WTC11 (cell line): ENCODE results near the gene EFS.

ENCODE experiments used
- ESRRA ChIP-seq: sonication (generic); formaldehyde crosslinking; IDR thresholded peaks from 2 replicates; pipeline ENCODE4 v1.8.1; 2022; ENCODE audit warnings: mild to moderate bottlenecking, missing genetic modification reagents, borderline replicate concordance
- FOXJ3 ChIP-seq: sonication (generic); formaldehyde crosslinking; IDR thresholded peaks from 2 replicates; pipeline ENCODE4 v1.9.0; 2021; ENCODE audit warnings: missing genetic modification reagents, mild to moderate bottlenecking, borderline replicate concordance
- NR1H2 ChIP-seq: sonication (generic); formaldehyde crosslinking; IDR thresholded peaks from 2 replicates; pipeline ENCODE4 v1.9.0; 2021; ENCODE audit warnings: mild to moderate bottlenecking, moderate library complexity, missing genetic modification reagents
- SP1 ChIP-seq: sonication (generic); formaldehyde crosslinking; conservative IDR thresholded peaks from 2 replicates; pipeline ENCODE4 v1.8.1; 2022; ENCODE audit warnings: missing genetic modification reagents
- TP53 ChIP-seq: sonication (generic); formaldehyde crosslinking; IDR thresholded peaks from 2 replicates; pipeline ENCODE4 v1.8.1; 2023; ENCODE audit warnings: mild to moderate bottlenecking, missing genetic modification reagents
- TF ChIP-seq, protein P1 (sequence below): fragments of 200-600 bp; IDR thresholded peaks from 2 replicates; pipeline ENCODE4 v1.8.0; 2022; ENCODE audit warnings: antibody characterized with exemption
- TF ChIP-seq, protein P2 (sequence below): sonication (generic); formaldehyde crosslinking; IDR thresholded peaks from 2 replicates; pipeline ENCODE4 v1.8.0; 2022; ENCODE audit warnings: mild to moderate bottlenecking, missing genetic modification reagents
- TF ChIP-seq, protein P3 (sequence below): fragments of 250-450 bp; sonication (Bioruptor Pico); IDR thresholded peaks from 2 replicates; pipeline ENCODE4 v1.8.0; 2021; ENCODE audit warnings: mild to moderate bottlenecking
- TF ChIP-seq, protein P4 (sequence below): sonication (generic); formaldehyde crosslinking; IDR thresholded peaks from 2 replicates; pipeline ENCODE4 v1.8.0; 2022; ENCODE audit warnings: mild to moderate bottlenecking, missing genetic modification reagents

DNA sequence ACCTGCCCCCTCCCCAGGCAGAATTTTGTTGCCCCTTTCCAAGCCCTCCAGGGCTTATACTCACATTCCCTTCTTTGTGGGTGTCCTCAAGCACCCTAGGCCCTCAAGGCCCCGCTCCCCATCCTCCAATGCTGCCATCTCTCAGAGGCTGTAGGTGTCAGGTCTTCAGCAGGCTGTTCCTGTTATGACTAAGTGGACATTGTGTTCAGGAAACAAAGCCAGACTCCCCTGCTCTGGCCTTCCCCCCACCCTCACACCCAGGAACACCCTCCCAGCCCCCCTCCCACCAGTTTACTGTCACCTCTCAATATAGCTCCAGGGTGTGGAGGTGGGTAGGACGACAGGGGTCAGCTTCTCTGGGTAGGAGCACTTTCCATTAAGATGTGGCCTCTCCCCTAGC, 44.5 kb upstream of the EFS start:
- TF ChIP-seq TP53 (CRISPR knock-in tag) (no peak), SP1 (no peak), FOXJ3 (no peak), ESRRA (CRISPR knock-in tag) (no peak), NR1H2 (CRISPR knock-in tag) (no peak)
- TF ChIP-seq, protein P1, sequence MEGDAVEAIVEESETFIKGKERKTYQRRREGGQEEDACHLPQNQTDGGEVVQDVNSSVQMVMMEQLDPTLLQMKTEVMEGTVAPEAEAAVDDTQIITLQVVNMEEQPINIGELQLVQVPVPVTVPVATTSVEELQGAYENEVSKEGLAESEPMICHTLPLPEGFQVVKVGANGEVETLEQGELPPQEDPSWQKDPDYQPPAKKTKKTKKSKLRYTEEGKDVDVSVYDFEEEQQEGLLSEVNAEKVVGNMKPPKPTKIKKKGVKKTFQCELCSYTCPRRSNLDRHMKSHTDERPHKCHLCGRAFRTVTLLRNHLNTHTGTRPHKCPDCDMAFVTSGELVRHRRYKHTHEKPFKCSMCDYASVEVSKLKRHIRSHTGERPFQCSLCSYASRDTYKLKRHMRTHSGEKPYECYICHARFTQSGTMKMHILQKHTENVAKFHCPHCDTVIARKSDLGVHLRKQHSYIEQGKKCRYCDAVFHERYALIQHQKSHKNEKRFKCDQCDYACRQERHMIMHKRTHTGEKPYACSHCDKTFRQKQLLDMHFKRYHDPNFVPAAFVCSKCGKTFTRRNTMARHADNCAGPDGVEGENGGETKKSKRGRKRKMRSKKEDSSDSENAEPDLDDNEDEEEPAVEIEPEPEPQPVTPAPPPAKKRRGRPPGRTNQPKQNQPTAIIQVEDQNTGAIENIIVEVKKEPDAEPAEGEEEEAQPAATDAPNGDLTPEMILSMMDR, result no peak
- TF ChIP-seq, protein P2, sequence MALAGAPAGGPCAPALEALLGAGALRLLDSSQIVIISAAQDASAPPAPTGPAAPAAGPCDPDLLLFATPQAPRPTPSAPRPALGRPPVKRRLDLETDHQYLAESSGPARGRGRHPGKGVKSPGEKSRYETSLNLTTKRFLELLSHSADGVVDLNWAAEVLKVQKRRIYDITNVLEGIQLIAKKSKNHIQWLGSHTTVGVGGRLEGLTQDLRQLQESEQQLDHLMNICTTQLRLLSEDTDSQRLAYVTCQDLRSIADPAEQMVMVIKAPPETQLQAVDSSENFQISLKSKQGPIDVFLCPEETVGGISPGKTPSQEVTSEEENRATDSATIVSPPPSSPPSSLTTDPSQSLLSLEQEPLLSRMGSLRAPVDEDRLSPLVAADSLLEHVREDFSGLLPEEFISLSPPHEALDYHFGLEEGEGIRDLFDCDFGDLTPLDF (CRISPR knock-in tag), result no peak
- TF ChIP-seq, protein P3, sequence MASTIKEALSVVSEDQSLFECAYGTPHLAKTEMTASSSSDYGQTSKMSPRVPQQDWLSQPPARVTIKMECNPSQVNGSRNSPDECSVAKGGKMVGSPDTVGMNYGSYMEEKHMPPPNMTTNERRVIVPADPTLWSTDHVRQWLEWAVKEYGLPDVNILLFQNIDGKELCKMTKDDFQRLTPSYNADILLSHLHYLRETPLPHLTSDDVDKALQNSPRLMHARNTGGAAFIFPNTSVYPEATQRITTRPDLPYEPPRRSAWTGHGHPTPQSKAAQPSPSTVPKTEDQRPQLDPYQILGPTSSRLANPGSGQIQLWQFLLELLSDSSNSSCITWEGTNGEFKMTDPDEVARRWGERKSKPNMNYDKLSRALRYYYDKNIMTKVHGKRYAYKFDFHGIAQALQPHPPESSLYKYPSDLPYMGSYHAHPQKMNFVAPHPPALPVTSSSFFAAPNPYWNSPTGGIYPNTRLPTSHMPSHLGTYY (CRISPR knock-in tag), result no peak
- TF ChIP-seq, protein P4, sequence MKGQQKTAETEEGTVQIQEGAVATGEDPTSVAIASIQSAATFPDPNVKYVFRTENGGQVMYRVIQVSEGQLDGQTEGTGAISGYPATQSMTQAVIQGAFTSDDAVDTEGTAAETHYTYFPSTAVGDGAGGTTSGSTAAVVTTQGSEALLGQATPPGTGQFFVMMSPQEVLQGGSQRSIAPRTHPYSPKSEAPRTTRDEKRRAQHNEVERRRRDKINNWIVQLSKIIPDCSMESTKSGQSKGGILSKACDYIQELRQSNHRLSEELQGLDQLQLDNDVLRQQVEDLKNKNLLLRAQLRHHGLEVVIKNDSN, result no peak
